ENCODE measurements around the gene SH3RF3.

The SH3RF3 gene

DNA sequence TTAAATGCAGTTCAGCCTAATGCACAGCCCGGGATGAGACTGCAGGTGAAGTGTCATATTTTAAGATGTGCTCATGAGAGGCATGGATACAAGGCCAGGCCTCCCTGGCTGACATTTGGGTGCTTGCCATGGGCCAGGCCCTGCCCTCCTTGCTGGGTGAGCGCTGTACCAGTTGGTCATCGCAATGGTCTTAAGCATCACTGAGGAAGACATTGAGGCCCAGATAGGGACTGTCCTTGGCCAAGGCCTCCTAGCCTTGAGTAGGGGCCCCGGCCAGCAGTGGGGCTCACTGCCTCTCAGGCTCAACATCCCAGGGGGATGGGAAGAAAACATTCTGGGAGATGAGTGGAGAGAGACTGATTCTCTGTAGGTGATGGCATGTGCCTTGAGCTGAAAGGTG, 184.3 kb downstream of the SH3RF3 start:
- no peak for DNase-seq (ENCODE audit: low read depth)

DNA sequence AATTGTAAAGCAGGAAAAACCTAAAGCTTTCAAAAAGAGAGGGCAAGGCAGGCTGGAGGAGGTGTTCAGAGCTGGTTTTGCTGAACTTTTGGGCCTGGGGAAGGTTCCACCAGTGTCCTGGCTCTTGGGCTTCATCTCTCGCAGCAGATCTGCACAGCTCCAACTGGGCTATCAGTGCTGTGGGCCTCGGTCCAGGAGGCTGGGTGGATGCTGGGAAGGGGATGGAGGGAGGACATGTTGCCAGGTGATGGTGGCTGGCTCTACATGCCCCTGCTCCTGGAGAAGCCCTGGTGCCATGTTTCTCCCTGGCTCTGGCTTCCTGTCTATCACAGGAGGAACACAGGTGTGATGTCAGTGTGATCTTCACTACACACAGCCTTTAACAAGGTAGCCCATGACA, 187.1 kb downstream of the SH3RF3 start:
- no peak for DNase-seq (ENCODE audit: low read depth)

- no peak for DNase-seq (ENCODE audit: low read depth)
Observed at GRCh38 chr2:109317471-109318095, 188.6 kb downstream of the SH3RF3 start.

DNA sequence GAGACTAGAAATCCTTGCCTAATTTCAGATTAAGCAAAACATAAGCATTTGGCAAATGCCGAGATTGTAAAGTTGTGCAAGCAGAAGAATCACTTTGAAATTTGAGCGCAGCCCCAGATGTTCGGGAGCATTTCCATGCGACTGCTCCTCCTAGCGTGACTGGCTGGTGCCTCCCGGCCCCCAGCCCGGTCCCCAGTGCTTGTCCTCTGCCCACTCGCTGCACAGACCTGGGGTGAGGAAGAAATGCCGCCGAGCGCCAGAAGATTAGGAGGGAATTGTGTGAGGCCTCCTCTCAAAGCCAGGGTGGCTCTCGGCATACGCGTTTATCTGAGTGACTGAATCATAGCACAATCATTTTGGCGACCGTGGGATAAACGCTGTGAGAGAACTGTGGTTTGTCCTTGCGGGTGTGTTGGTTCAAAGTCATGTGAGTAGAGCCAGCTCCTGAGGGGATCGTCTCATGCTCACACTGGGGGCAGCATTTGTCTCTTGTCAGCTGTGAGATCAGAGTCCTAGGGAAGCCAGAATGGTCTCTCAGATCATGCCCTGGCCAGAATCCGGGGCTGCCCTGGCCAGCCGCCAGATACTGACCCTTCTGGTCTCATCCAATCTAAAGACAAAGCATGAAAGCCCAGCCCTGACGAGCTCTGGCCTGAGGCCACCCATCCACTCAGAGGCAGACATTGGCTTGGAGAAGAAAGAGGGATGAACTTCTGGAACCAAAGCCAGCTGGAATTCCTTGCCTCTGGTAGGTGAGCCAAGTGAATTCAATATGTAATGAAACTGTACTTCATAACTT, 189.3 kb downstream of the SH3RF3 start:
- no peak for DNase-seq (ENCODE audit: low read depth)

DNA sequence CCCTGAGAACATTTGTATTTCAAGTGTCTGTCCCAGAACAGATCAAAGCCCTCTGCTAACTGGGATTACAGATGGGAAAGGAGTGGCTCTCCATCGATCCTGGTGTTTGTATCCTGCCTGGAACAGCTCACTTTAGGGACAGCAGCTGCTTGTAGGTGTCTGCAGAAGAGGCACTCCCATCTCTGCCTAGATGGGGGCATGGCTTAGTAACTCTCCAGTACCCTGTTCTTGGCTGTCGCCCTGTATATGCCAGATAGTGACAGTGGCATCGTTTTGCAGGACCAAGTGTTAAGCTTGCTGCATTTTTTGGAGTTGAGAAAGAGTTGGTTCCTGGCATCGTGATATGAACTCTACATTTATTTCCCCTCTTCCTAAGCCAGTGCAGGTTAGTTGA, 189.9 kb downstream of the SH3RF3 start:
- DNase-seq (ENCODE audit: low read depth): no peak

GRCh38 chr2:109320195-109320922, 191.4 kb downstream of the SH3RF3 start:
- DNase-seq (ENCODE audit: low read depth): no peak

DNA sequence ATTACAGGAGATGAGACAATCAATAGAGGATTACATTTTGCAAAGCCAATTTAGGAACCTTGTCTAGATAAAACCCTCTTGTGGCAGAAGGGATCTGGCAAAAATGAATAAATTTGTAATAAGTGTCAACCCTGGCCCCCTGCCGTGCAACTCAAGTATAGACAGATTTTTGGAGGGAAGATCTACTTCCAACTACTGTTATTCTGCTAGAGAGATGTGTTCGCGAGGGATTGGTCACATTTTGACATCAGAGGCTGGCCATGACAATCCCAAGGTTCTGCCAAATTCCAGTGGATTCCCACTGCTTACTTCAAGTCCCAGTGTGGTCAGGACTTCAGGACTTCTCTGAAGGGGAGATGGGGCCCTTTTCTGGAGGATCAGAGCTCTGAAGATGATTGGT, 192.6 kb downstream of the SH3RF3 start:
- DNase-seq (ENCODE audit: low read depth): no peak

DNA sequence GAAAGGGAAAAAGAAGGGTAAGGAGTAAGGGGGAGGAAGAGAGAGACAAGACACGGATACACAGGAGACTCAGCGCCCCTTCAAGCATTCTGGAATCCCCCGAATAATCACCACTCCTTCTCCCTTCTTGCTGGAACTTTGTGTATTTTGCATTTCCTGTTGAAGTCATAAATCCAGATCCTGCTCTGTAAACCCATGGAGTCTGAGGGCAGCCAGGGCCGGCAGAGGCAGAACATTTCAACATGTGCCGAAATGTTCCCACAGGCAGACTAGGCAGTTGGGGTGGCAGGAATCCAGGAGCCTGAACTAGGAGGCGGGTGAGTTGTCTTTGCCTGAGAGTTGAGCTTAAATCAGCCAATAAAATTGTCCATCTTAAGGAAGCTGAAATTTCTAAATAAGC, 193.1 kb downstream of the SH3RF3 start:
- no peak for DNase-seq (ENCODE audit: low read depth)

GRCh38 chr2:109322641-109323040, 193.6 kb downstream of the SH3RF3 start:
- no peak for DNase-seq (ENCODE audit: low read depth)

DNA sequence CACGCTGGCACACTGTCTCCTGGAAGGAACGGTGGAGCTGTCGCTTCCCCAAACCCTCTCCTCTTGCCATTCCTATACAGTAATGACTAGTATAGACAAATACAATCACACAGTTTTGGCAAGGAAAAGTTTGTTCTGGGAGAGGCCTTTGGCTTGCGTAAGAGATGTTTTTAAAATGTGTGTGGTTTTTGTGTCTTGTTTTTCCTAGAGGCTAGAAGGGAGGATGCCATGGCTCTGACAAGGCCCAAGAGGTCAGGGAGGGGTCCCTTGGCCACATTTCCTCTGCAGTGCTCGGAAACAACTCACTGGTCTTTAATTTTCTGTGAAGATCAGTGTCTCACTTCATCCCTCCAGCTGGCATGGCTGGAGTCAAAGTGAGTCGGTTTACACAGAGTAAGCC, 195.9 kb downstream of the SH3RF3 start:
- no peak for DNase-seq (ENCODE audit: low read depth)

DNA sequence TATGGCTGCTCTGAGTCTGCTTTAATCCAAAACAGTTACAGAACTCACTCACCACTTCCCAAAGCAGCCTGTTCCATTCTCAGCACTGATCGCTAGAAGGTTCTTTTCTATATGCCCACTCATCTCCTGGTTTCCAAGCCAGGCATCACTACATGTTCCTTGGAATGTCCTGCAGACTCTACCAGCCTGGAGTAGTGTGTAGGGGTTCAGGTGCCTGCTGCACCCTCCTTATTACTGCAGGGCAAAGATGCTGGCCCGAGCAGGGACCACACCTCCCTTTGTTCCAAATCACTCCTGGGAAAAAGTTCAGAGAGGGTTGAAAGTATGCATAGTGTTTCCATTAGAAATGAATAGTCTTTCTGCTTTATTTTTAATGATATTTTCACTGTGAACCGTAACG, 196.6 kb downstream of the SH3RF3 start:
- no peak for DNase-seq (ENCODE audit: low read depth)

DNA sequence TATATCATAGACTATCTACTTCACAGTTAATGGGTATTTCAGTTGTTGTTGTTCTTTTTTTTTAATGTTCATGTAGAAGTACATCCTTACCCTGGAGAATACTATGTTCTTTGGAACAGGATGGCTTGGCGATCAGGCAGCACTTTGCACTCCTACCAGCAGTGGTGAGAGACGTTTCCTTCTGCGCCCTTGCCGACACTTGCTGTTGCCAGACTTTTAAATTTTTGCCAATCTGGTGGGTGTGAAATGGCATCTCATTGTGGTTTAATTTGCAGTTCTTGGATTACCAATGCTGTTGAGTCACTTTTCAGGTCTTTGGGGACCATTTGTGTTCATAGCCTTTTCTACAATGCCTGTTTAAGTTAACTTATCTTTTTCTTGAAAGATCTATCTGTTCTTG, 197.3 kb downstream of the SH3RF3 start:
- no peak for DNase-seq (ENCODE audit: low read depth)

- no peak for DNase-seq (ENCODE audit: low read depth)
Observed at GRCh38 chr2:109330056-109330455, 201.1 kb downstream of the SH3RF3 start.

GRCh38 chr2:109331081-109331480, 202.1 kb downstream of the SH3RF3 start:
- no peak for DNase-seq (ENCODE audit: low read depth)

DNA sequence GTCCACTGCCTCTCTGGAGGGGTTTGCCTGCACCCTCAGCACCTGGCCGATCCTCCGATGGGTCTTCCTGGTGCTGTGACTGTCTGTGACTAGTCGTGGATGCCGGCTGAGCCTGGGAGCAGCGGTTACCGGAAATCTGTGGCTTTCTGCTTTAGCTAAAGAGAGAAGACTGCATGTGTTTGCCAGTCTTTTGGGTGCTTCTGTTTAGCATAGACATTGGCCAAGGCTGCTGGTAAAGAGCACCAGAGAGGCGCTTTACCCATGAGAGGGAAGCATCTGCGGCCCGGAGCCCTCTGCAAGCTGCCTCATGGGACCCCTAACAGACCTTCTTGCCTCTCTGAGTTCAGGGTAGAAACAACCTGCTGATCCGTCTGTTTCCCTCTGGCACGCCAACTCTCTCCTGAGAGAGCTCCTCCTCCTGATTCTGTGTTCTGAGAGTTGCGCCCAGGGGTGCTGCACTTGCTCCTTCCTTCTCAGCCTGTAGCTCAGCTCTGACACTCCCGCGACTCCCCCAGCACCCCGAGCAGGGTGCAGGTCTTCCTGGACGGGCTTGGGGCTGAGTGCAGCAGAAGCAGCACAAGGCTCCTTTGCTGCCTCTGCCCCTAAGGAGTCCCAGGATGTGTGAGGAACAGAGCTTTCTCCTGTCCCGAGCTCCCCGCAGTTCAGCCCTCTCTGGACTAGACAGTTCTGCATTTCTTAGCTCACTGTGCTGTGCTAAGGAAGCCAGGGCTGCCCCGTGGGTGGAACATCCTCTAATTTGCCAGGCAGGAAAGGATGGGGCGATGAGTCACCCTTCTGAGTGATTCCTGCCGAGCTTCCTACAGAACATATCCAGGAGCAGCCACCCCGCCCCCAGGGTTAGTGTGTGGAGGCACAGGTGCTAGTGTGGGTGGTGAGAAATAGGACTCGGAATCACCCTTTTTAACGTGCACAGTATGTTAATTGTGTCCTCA, 203.2 kb downstream of the SH3RF3 start:
- DNase-seq (ENCODE audit: low read depth): peak; percentile 7

DNA sequence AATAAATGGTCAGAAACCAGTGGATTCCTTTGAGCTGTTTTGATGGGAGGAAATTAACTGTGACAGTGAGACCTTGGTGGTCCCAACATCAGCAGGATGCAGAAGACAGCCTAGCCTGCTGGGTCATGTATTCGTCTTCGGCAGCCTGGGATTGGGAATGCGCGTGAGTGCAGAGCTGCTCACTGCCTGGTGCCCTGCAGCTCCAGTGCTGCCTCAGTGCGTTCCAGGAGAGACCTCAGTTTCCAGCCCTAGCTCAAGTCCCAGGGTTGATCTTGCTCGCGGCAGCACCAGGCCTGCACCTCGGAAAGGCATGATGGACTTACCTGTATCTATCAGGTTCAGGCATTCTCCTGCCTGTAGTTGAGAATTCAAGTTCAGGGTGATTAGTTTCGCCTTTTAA, 203.9 kb downstream of the SH3RF3 start:
- no peak for DNase-seq (ENCODE audit: low read depth)

DNA sequence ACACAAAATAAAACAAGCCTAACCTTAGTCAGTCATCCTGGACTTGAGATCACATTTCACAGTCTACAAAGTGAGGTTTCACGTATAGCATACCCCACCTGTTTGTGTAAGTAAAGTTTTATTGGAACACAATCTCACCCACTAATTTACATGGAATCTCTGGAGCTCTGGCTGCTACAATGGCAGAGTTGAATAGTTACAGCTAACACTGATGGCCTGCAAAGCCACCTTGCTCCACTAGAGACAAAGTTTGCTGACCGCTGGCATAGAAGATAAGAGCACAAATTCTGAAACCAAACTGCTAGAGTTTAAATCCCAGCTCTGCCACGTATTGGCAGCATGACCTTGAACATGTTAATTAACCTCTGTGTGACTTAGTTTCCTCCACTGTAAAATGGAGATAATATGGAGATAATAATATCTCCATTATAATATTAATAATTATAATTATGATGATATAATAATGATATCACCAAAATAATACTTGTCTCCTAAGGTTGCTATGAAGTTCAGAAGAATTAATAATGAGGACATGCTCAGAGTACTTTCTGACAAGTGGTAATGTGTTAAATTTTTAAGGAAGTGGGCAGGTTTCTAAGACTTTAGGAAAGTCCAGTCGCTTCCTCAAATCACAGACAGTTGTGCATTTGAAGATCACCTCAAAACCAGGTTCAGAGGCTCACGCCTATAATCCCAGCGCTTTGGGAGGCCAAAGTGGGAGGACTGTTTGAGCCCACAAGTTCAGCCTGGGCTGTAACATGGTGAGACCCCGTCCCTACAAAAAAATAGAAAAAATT, 204.6 kb downstream of the SH3RF3 start:
- DNase-seq (ENCODE audit: low read depth): no peak

DNA sequence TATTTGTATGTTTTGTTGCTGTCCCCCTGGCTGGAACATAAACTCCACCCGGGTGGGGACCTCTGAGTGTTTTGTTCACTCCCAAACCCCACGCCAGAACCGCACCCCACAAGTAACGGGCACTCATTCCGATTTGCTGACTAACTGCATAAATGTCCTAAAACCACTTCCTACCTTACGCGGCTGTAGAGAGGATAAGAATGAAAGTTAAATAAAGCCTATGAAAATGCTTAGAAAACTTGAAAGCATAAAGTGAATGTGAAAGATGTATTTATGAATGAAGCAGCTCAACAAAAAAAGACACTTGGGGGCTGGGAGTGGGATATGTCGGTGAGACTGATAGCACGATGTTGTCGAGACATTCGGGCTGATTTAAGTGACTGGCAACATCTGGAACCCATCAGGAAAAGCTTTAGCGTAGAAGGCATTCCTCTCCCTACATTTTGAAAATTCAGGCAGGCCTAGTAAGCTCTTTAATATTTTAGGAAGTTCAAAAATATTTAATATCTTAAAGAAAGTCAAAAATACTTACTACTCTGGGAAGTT, 206.7 kb downstream of the SH3RF3 start:
- no peak for DNase-seq (ENCODE audit: low read depth)

DNA sequence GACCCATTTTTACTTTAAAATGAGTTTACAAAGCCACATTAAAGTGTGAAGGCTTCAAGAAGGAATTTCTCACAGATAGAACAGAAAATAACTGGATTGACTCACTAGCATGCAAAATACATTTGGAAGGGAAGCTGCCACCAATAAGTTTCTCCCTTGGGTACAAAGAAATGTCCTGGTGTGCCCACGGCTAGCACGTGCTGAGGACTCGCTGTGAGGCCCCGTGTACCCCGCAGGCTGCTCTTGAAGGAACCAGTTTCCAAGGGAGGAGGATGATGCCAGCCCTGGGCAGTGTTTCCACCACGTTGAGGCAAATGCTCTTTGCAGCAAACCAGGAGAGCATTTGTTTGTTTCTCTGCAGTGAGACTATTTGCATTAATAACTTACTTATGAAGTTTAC, 207.3 kb downstream of the SH3RF3 start:
- no peak for DNase-seq (ENCODE audit: low read depth)

DNA sequence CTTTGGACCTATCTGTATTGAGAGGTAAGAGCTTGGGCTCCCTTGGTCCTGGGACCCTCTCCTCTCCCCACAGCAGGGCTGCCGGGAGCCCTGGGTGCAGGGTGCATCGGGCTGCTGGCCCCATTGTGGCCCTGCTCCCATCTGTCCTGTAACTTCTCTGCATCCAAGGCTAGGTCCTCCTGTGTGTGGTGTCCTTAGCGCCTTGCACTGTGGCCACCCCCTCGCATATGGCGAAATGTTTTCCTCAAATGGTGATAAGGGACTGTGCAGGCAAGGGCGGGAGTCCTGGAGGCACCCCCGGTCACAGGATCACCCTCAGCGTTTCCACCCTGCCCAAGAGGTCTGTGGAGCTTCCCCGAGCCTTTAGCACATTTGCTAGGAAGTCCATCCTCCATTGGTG, 208.2 kb downstream of the SH3RF3 start:
- DNase-seq (ENCODE audit: low read depth): no peak

DNA sequence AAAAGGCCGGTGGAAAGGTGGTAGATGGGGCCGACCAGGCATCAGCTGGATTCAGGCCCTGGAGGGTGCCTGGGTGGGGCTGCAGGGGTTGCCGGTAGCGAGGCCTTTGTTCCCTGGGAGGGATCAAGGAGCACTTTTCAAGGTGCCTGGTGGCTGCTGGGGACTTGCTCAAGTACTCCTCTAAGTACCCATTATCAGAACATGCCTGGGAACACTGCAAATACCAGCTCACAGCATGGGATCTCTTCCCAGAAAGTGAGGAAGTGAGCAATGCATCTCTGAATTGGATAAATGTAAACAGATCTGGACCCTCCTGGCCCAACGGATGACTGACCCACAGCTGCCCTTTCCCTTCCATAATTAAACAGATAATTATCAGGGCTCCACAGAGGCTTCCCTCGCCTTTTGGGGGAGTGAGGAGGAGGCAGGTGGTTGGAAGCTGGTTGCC, 210.5 kb downstream of the SH3RF3 start:
- no peak for DNase-seq (ENCODE audit: low read depth)

Measured in stimulated activated CD8-positive, alpha-beta memory T cell treated with anti-CD3 and anti-CD28 coated beads, Interleukin-4, amount 100 ng/mL, for 24 hours (primary cell).